DND-41 (cell line): ENCODE results near the gene ATXN7L1.

ENCODE experiments used
- ATAC-seq: fragments of 200-7000 bp; cut with Tn5 transposase; 3 replicates; pipeline ENCODE4 v1.9.1; 2021; ENCODE audit warnings: low read depth; ENCODE audit not compliant: insufficient read depth
- DNase-seq: peaks from one replicate; pipeline ENCODE4 v3.0.0-alpha.2; 2020
- H2AFZ ChIP-seq: 2 replicates; pipeline ENCODE4 v1.6.0; 2012; ENCODE audit warnings: low read depth, low read length
- H3K27ac ChIP-seq: 2 replicates; pipeline ENCODE4 v1.5.1; 2012; ENCODE audit warnings: low read length, inconsistent platforms
- H3K27me3 ChIP-seq: fragments of 200-600 bp; sonication (generic); 2 replicates; pipeline ENCODE4 v1.6.0; 2012; ENCODE audit warnings: low read length, mild to moderate bottlenecking, inconsistent platforms; ENCODE audit not compliant: insufficient read depth, poor library complexity
- H3K36me3 ChIP-seq: 2 replicates; pipeline ENCODE4 v1.5.1; 2012; ENCODE audit warnings: low read length, inconsistent platforms; ENCODE audit not compliant: insufficient read depth
- H3K4me1 ChIP-seq: 2 replicates; pipeline ENCODE4 v1.5.1; 2012; ENCODE audit warnings: mild to moderate bottlenecking, low read length; ENCODE audit not compliant: insufficient read depth
- H3K4me2 ChIP-seq: 2 replicates; pipeline ENCODE4 v1.6.0; 2012; ENCODE audit warnings: mild to moderate bottlenecking, moderate library complexity, low read length, inconsistent platforms; ENCODE audit not compliant: insufficient read depth
- H3K4me3 ChIP-seq, 2 experiments: fragments of 200-600 bp in 1 of 2; shearing (Covaris generic) in 1 of 2; 2 replicates each; pipeline ENCODE4 v1.5.1; 2012 to 2016; ENCODE audit warnings: inconsistent platforms in 2 of 2, low read length in 2 of 2, mild to moderate bottlenecking in 2 of 2, low read depth in 1 of 2, moderate library complexity in 1 of 2
- H3K79me2 ChIP-seq: 2 replicates; pipeline ENCODE4 v1.6.0; 2012; ENCODE audit warnings: low read length, inconsistent platforms; ENCODE audit not compliant: insufficient read depth
- H3K9ac ChIP-seq: 2 replicates; pipeline ENCODE4 v1.6.0; 2012; ENCODE audit warnings: low read depth, mild to moderate bottlenecking, inconsistent platforms, low read length, moderate library complexity
- H3K9me3 ChIP-seq: 2 replicates; pipeline ENCODE4 v1.5.1; 2012; ENCODE audit warnings: low read length, moderate library complexity, mild to moderate bottlenecking, inconsistent platforms; ENCODE audit not compliant: insufficient read depth, severe bottlenecking
- H4K20me1 ChIP-seq: 2 replicates; pipeline ENCODE4 v1.6.0; 2012; ENCODE audit warnings: low read length; ENCODE audit not compliant: insufficient read depth
- CTCF ChIP-seq: IDR thresholded peaks from 2 replicates; pipeline ENCODE4 v1.5.1; 2012; ENCODE audit warnings: borderline replicate concordance, low read length, moderate library complexity, mild to moderate bottlenecking; ENCODE audit not compliant: poor library complexity, severe bottlenecking; ENCODE audit errors: extremely low read depth
- EZH2 ChIP-seq: IDR thresholded peaks from 3 replicates; pipeline ENCODE4 v1.6.1; 2012; ENCODE audit warnings: borderline replicate concordance, low read depth, mild to moderate bottlenecking, moderate library complexity, low read length, inconsistent platforms; ENCODE audit not compliant: severe bottlenecking

The ATXN7L1 gene

GRCh38 chr7:105831824-105832535 is 44.4 kb downstream of the ATXN7L1 start:
- no peak for DNase-seq
- Histone ChIP-seq H4K20me1 (peaks cover 8% of the 10 kb centered on the region), H3K27me3 (no peaks in the 10 kb centered on the region), H3K36me3 (no peaks in the 10 kb centered on the region), H3K27ac (no peak overlapping the region), H3K4me1 (no peaks in the 10 kb centered on the region), H3K9me3 (no peaks in the 10 kb centered on the region), H3K4me3 (no peak overlapping the region), H3K9ac (no peak overlapping the region), H2AFZ (no peak overlapping the region), H3K4me2 (no peak overlapping the region), H3K79me2 (no peaks in the 10 kb centered on the region)
- TF ChIP-seq CTCF (no peak), EZH2 (no peak)
- no peak for ATAC-seq

- DNase-seq (no peak), ATAC-seq (no peak)
- Histone ChIP-seq H3K4me1 (no peaks in the 10 kb centered on the region), H3K4me2 (no peak overlapping the region), H3K9me3 (no peaks in the 10 kb centered on the region), H3K27ac (no peak overlapping the region), H3K4me3 (no peak overlapping the region), H4K20me1 (peaks cover 8% of the 10 kb centered on the region), H2AFZ (no peak overlapping the region), H3K79me2 (no peaks in the 10 kb centered on the region), H3K27me3 (no peaks in the 10 kb centered on the region), H3K36me3 (no peaks in the 10 kb centered on the region), H3K9ac (no peak overlapping the region)
- TF ChIP-seq EZH2, result no peak
- no peak for TF ChIP-seq CTCF
These were observed 45.1 kb downstream of the ATXN7L1 start for GRCh38 chr7:105831302-105831620.

GRCh38 chr7:105830405-105831301 is 45.7 kb downstream of the ATXN7L1 start:
- H3K27me3 ChIP-seq, result no peaks in the 10 kb centered on the region
- no peaks in the 10 kb centered on the region for H3K9me3 ChIP-seq
- no peak for ATAC-seq
- no peaks in the 10 kb centered on the region for H3K36me3 ChIP-seq
- no peak for DNase-seq
- no peak overlapping the region for H3K4me2 ChIP-seq
- H4K20me1 ChIP-seq, result peaks cover 8% of the 10 kb centered on the region
- H3K79me2 ChIP-seq, result no peaks in the 10 kb centered on the region
- no peak overlapping the region for H3K27ac ChIP-seq
- no peak overlapping the region for H2AFZ ChIP-seq
- TF ChIP-seq EZH2, result no peak
- TF ChIP-seq CTCF, result no peak
- H3K4me1 ChIP-seq, result no peaks in the 10 kb centered on the region
- H3K4me3 ChIP-seq, result no peak overlapping the region
- no peak overlapping the region for H3K9ac ChIP-seq
